Bronchial epithelial cell (primary cell): ENCODE measurements around the gene ST6GALNAC2. TPM values are rescaled to one million over a fixed set of nuclear protein-coding genes. Genes with fewer than 3 reads are reported as not detected.

ENCODE experiments used
- DNase-seq: peaks from one replicate; pipeline ENCODE4 v3.0.0-alpha.2; 2010; ENCODE audit warnings: low read depth
- FAIRE-seq: peaks from 2 replicates; lab custom pipeline; 2011; peaks lifted over from hg19 to GRCh38; lab: Jason Lieb, UNC
- H3K27me3 ChIP-seq: 2 replicates; pipeline ENCODE4 v1.5.1; 2011; ENCODE audit warnings: low read length; ENCODE audit not compliant: control insufficient read depth, insufficient read depth
- H3K36me3 ChIP-seq: 2 replicates; pipeline ENCODE4 v1.5.1; 2011; ENCODE audit warnings: low read length; ENCODE audit not compliant: control insufficient read depth, insufficient read depth
- H3K4me3 ChIP-seq: 2 replicates; pipeline ENCODE4 v1.5.1; 2011; ENCODE audit warnings: mild to moderate bottlenecking, low read depth, low read length, control low read depth
- total RNA-seq: library from RNA; depleted of rRNA; stranded (reverse); fragments of >200 nt; gene quantifications from 2 replicates; pipeline ENCODE4 v1.2.1, GENCODE V29; 2014
- TF ChIP-seq, protein P1 (sequence below): IDR thresholded peaks from 2 replicates; pipeline ENCODE4 v1.5.1; 2011; ENCODE audit warnings: mild to moderate bottlenecking, moderate library complexity, low read length, control low read depth, inconsistent platforms; ENCODE audit not compliant: insufficient read depth, severe bottlenecking

Gene ST6GALNAC2
- total RNA-seq, result 38.4 and 64.4 TPM in 2 replicates

GRCh38 chr17:76585649-76586593 is at the start of gene ST6GALNAC2:
Gene ST6GALNAC2, minus strand, starts transcription at chr17:76585860. Its CDS starts 52 bp downstream, at chr17:76585808.
- FAIRE-seq (no peak), DNase-seq (peak; percentile 60)
- TF ChIP-seq, protein P1, sequence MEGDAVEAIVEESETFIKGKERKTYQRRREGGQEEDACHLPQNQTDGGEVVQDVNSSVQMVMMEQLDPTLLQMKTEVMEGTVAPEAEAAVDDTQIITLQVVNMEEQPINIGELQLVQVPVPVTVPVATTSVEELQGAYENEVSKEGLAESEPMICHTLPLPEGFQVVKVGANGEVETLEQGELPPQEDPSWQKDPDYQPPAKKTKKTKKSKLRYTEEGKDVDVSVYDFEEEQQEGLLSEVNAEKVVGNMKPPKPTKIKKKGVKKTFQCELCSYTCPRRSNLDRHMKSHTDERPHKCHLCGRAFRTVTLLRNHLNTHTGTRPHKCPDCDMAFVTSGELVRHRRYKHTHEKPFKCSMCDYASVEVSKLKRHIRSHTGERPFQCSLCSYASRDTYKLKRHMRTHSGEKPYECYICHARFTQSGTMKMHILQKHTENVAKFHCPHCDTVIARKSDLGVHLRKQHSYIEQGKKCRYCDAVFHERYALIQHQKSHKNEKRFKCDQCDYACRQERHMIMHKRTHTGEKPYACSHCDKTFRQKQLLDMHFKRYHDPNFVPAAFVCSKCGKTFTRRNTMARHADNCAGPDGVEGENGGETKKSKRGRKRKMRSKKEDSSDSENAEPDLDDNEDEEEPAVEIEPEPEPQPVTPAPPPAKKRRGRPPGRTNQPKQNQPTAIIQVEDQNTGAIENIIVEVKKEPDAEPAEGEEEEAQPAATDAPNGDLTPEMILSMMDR, result peak; percentile 66
- H3K36me3 ChIP-seq, result no peaks in the 10 kb centered on the region
- H3K4me3 ChIP-seq, result peak within 1 kb of the TSS; percentile 90
- H3K27me3 ChIP-seq, result no peaks in the 10 kb centered on the region

GRCh38 chr17:76635039-76635438 is 49.4 kb upstream of the ST6GALNAC2 start:
- FAIRE-seq (no peak), DNase-seq (no peak)
- Histone ChIP-seq H3K36me3 (peaks cover 2% of the 10 kb centered on the region), H3K4me3 (no peak overlapping the region), H3K27me3 (no peaks in the 10 kb centered on the region)
- TF ChIP-seq, protein P1, result no peak

- H3K4me3 ChIP-seq, result no peak overlapping the region
- FAIRE-seq (no peak), DNase-seq (no peak)
- TF ChIP-seq, protein P1, result no peak
- H3K36me3 ChIP-seq, result peaks cover 4% of the 10 kb centered on the region
- H3K27me3 ChIP-seq, result no peaks in the 10 kb centered on the region
These were observed 48.1 kb upstream of the ST6GALNAC2 start for GRCh38 chr17:76633628-76634328.

DNA sequence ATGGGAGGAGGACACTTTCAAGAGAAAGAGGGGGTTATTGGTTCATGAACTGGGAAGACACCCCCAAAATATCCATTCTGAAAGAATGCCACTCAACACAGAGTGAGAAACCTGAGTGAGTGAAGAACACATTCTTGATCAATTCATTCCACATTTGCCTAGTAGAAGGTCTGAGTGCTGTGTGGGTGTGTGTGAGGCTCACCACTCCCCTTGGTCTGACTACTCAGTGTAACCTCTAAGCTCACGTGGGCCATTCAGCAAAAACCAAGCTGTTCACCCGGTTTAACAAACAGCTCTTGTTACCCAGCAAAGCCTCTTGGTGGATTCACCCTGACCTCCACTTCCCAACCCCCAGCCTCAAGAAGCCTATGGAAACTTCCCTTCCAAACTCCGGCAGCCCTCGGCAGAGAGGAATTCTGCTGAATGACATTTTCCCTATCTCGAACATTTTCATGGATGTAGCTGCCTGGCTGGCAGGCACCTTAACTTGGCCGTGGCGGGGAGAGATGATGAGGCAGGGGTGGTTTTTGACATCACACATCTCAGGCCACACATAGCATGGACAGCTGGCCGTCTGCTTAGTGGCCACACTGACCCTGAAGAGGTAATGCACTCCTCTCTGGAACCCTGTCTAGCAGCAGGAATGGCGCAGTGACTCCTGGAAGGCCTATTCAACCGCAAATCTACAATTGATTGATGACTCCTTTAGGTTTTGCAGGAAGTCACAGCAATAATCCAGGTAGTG is 46.3 kb upstream of the ST6GALNAC2 start:
- FAIRE-seq, result peak; percentile 88
- Histone ChIP-seq H3K36me3 (peaks cover 6% of the 10 kb centered on the region), H3K4me3 (no peak overlapping the region), H3K27me3 (no peaks in the 10 kb centered on the region)
- TF ChIP-seq, protein P1, result no peak
- DNase-seq, result peak; percentile 73

GRCh38 chr17:76630151-76630550 is 44.5 kb upstream of the ST6GALNAC2 start:
- peaks cover 8% of the 10 kb centered on the region for H3K36me3 ChIP-seq
- no peaks in the 10 kb centered on the region for H3K27me3 ChIP-seq
- FAIRE-seq, result no peak
- TF ChIP-seq, protein P1, result no peak
- H3K4me3 ChIP-seq, result no peak overlapping the region
- no peak for DNase-seq
